HCT116 (cell line): ENCODE measurements around the gene RBL1. TPM values are rescaled to one million over a fixed set of nuclear protein-coding genes. Genes with fewer than 3 reads are reported as not detected.

ENCODE experiments used
- ATAC-seq: fragments of 200-7000 bp; cut with Tn5 transposase; 2 replicates; pipeline ENCODE4 v1.9.1; 2020; ENCODE audit warnings: mild to moderate bottlenecking, moderate library complexity
- BruUV-seq: library from RNA; stranded (reverse); fragments of 400-500 nt; replicated peaks from 2 replicates; lab custom pipeline; 2021; lab: Mats Ljungman, UMichigan
- CTCF ChIA-PET: fragments of 300-600 bp; sonication (Branson Sonifier 250); formaldehyde crosslinking; loops from one replicate; lab custom pipeline; 2021; ENCODE audit warnings: antibody characterized with exemption; lab: Charles Lee
- POLR2A ChIA-PET: fragments of 300-600, 350-600 bp; sonication (Branson Sonifier 250); formaldehyde crosslinking; loops from one replicate; lab custom pipeline; 2021; ENCODE audit warnings: antibody characterized with exemption; lab: Charles Lee
- RAD21 ChIA-PET, 2 experiments: fragments of 300-600 bp; sonication (Branson Sonifier 250); formaldehyde crosslinking; loops; one replicate each; lab custom pipeline; 2023; ENCODE audit warnings: low total read pairs in 2 of 2; ENCODE audit not compliant: uncharacterized antibody in 2 of 2, unreplicated experiment in 2 of 2, low non-redundant PET in 1 of 2; lab: Charles Lee
- DNase-seq: peaks from one replicate; pipeline ENCODE4 v3.0.0-alpha.2; 2010; ENCODE audit warnings: low read depth, low spot score
- H2AFZ ChIP-seq: fragments of 200-600 bp; shearing (Covaris generic), sonication (generic); 2 replicates; pipeline ENCODE4 v1.6.1; 2017; ENCODE audit warnings: low read depth, mixed run types, mixed read lengths, antibody characterized with exemption, low read length; ENCODE audit not compliant: poor library complexity, severe bottlenecking
- H3K27ac ChIP-seq: 2 replicates; pipeline ENCODE4 v1.5.1; 2012; ENCODE audit warnings: low read depth, low read length
- H3K27me3 ChIP-seq: fragments of 200-600 bp; sonication (generic); 2 replicates; pipeline ENCODE4 v1.6.1; 2016; ENCODE audit warnings: mixed run types, low read length, mixed read lengths; ENCODE audit not compliant: insufficient read depth
- H3K36me3 ChIP-seq, 2 experiments: fragments of 200-500 bp in 1 of 2; fragments of 200-600 bp in 1 of 2; sonication (Bioruptor generic) in 1 of 2; sonication (generic) in 1 of 2; 2 replicates each; pipeline versions ENCODE4 v1.5.1 to v1.6.1; 2014 to 2016; ENCODE audit warnings: low read length in 2 of 2, inconsistent platforms in 1 of 2, mixed read lengths in 1 of 2, mixed run types in 1 of 2; ENCODE audit not compliant: insufficient read depth in 2 of 2, control insufficient read depth in 1 of 2
- H3K4me1 ChIP-seq, 2 experiments: fragments of 200-600 bp in 1 of 2; sonication (generic) in 1 of 2; 2 replicates each; pipeline versions ENCODE4 v1.5.1 to v1.6.1; 2012 to 2017; ENCODE audit warnings: low read length in 2 of 2, inconsistent platforms in 1 of 2, mild to moderate bottlenecking in 1 of 2, mixed read lengths in 1 of 2, mixed run types in 1 of 2, moderate library complexity in 1 of 2; ENCODE audit not compliant: insufficient read depth in 2 of 2, control insufficient read depth in 1 of 2
- H3K4me2 ChIP-seq: fragments of 200-600 bp; sonication (generic); 2 replicates; pipeline ENCODE4 v1.6.1; 2017; ENCODE audit warnings: mixed run types, low read length, mixed read lengths
- H3K4me3 ChIP-seq, 2 experiments: fragments of 200-600 bp in 1 of 2; sonication (generic) in 1 of 2; replicated peaks in 1 of 2; 2 replicates each; pipeline ENCODE4 v1.5.1; 2011 to 2016; ENCODE audit warnings: low read length in 2 of 2, control low read depth in 1 of 2, low read depth in 1 of 2, mild to moderate bottlenecking in 1 of 2, mixed read lengths in 1 of 2, mixed run types in 1 of 2
- H3K79me2 ChIP-seq: fragments of 200-600 bp; sonication (generic); 2 replicates; pipeline ENCODE4 v1.6.1; 2017; ENCODE audit warnings: mild to moderate bottlenecking, mixed run types, low read length, moderate library complexity, mixed read lengths; ENCODE audit not compliant: insufficient read depth
- H3K9ac ChIP-seq: fragments of 200-600 bp; sonication (generic); 2 replicates; pipeline ENCODE4 v1.6.1; 2016; ENCODE audit warnings: low read length, mixed read lengths
- H3K9me2 ChIP-seq: fragments of 200-600 bp; sonication (generic), shearing (Covaris generic); 2 replicates; pipeline ENCODE4 v1.6.1; 2017; ENCODE audit warnings: mixed run types, mild to moderate bottlenecking, moderate library complexity; ENCODE audit not compliant: insufficient read depth
- H3K9me3 ChIP-seq, 2 experiments: fragments of 200-500 bp in 1 of 2; fragments of 200-600 bp in 1 of 2; sonication (Bioruptor generic) in 1 of 2; sonication (generic) in 1 of 2; 2 replicates each; pipeline ENCODE4 v1.6.1; 2014 to 2017; ENCODE audit warnings: low read length in 2 of 2, mixed read lengths in 2 of 2, inconsistent platforms in 1 of 2, low read depth in 1 of 2, mild to moderate bottlenecking in 1 of 2, mixed run types in 1 of 2, moderate library complexity in 1 of 2; ENCODE audit not compliant: control insufficient read depth in 1 of 2, insufficient read depth in 1 of 2
- H4K20me1 ChIP-seq: fragments of 200-600 bp; sonication (generic), shearing (Covaris generic); 2 replicates; pipeline ENCODE4 v1.6.1; 2017; ENCODE audit warnings: mixed run types, mild to moderate bottlenecking, moderate library complexity; ENCODE audit not compliant: insufficient read depth
- CEBPB ChIP-seq: IDR thresholded peaks from 2 replicates; pipeline ENCODE4 v1.6.1; 2012; ENCODE audit warnings: low read depth
- CTCF ChIP-seq, 3 experiments: fragments of 200-600 bp in 1 of 3; sonication (generic) in 1 of 3; IDR thresholded peaks in 2 of 3; conservative IDR thresholded peaks in 1 of 3; 2 replicates each; pipeline ENCODE4 v1.5.1; 2012 to 2017; ENCODE audit warnings: low read depth in 2 of 3, low read length in 2 of 3, antibody characterized with exemption in 1 of 3, borderline replicate concordance in 1 of 3, control low read depth in 1 of 3, mild to moderate bottlenecking in 1 of 3, mixed read lengths in 1 of 3, mixed run types in 1 of 3, moderate library complexity in 1 of 3; ENCODE audit not compliant: insufficient read depth in 1 of 3
- EGR1 ChIP-seq: IDR thresholded peaks from 2 replicates; pipeline ENCODE4 v1.6.1; 2012; ENCODE audit warnings: low read depth
- ELF1 ChIP-seq: IDR thresholded peaks from 2 replicates; pipeline ENCODE4 v1.6.1; 2012; ENCODE audit warnings: low read depth, borderline replicate concordance
- EZH2phosphoT487 ChIP-seq: fragments of 200-600 bp; IDR thresholded peaks from 2 replicates; pipeline ENCODE4 v1.6.1; 2018; ENCODE audit warnings: antibody characterized with exemption, borderline replicate concordance
- FOSL1 ChIP-seq: IDR thresholded peaks from 2 replicates; pipeline ENCODE4 v1.6.1; 2012; ENCODE audit warnings: low read depth
- MAX ChIP-seq: IDR thresholded peaks from 2 replicates; pipeline ENCODE4 v1.6.1; 2012
- POLR2A ChIP-seq: IDR thresholded peaks from 2 replicates; pipeline ENCODE4 v1.7.0; 2011; ENCODE audit warnings: borderline replicate concordance; ENCODE audit not compliant: insufficient read depth, insufficient read length; ENCODE audit errors: extremely low read depth
- POLR2AphosphoS5 ChIP-seq: IDR thresholded peaks from 2 replicates; pipeline ENCODE4 v1.6.1; 2011; ENCODE audit warnings: mild to moderate bottlenecking, low read depth, low read length, moderate library complexity
- REST ChIP-seq: IDR thresholded peaks from 2 replicates; pipeline ENCODE4 v1.6.1; 2012; ENCODE audit warnings: low read depth
- SIN3A ChIP-seq: IDR thresholded peaks from 2 replicates; pipeline ENCODE4 v1.6.1; 2012; ENCODE audit warnings: low read depth
- SRF ChIP-seq: IDR thresholded peaks from 2 replicates; pipeline ENCODE4 v1.6.1; 2012; ENCODE audit warnings: low read depth
- TCF7L2 ChIP-seq: IDR thresholded peaks from 2 replicates; pipeline ENCODE4 v1.7.0; 2011; ENCODE audit warnings: borderline replicate concordance, inconsistent platforms; ENCODE audit not compliant: insufficient read depth, insufficient read length; ENCODE audit errors: extremely low read depth
- YY1 ChIP-seq: IDR thresholded peaks from 2 replicates; pipeline ENCODE4 v1.6.1; 2011; ENCODE audit warnings: low read length, low read depth, moderate library complexity, mild to moderate bottlenecking; ENCODE audit not compliant: insufficient replicate concordance; ENCODE audit errors: extremely low read depth
- ZBTB33 ChIP-seq: IDR thresholded peaks from 2 replicates; pipeline ENCODE4 v1.6.1; 2011; ENCODE audit warnings: mild to moderate bottlenecking, low read length, moderate library complexity; ENCODE audit not compliant: insufficient replicate concordance; ENCODE audit errors: extremely low read depth
- intact Hi-C: fragments of 100-400 bp; cut with micrococcal nuclease; formaldehyde crosslinking; loops from 2 replicates; pipeline ENCODE4 v1.10.0; 2022
- total RNA-seq: library from RNA; stranded (reverse); gene quantifications from one replicate; pipeline ENCODE4 v1.2.1, GENCODE V29; 2021; ENCODE audit not compliant: unreplicated experiment

Gene RBL1
- total RNA-seq, 1 experiment from 2014 or later = 16.9 TPM

- Histone ChIP-seq H3K79me2 (no peaks in the 10 kb centered on the region), H2AFZ (peak within 1 kb of the TSS; percentile 56), H4K20me1 (no peaks in the 10 kb centered on the region), H3K4me1 (peaks cover 19 to 23% of the 10 kb centered on the region in 2 experiments), H3K36me3 (no peaks in the 10 kb centered on the region), H3K4me2 (peak within 1 kb of the TSS; percentile 70), H3K27ac (peak within 1 kb of the TSS; percentile 47), H3K4me3 (peak within 1 kb of the TSS; percentile 65 to 93), H3K9me2 (no peaks in the 10 kb centered on the region), H3K9ac (peak within 1 kb of the TSS; percentile 54), H3K27me3 (no peaks in the 10 kb centered on the region), H3K9me3 (no peaks in the 10 kb centered on the region)
- ChIA-PET POLR2A (no interaction called here), CTCF (no interaction called here), RAD21 (no interaction called here)
- no TSS peak for BruUV-seq
- intact Hi-C loops = no loop called here
- DNase-seq = peak; percentile 96
- TF ChIP-seq YY1 (peak; percentile 18), EGR1 (no peak), ELF1 (no peak), EZH2phosphoT487 (no peak), POLR2AphosphoS5 (peak; percentile 70), SIN3A (peak; percentile 13; the same call in 1 of the 2 replicates), MAX (peak; percentile 62), FOSL1 (no peak), SRF (no peak), CEBPB (no peak), POLR2A (peak; percentile 34), CTCF (IDR thresholded peaks at IDR 0.05 in 2 of 3, conservative IDR thresholded peaks at IDR 0.05 in 1 of 3; ENCODE audit: borderline replicate concordance in 1 of 3, insufficient read depth in 1 of 3, low read depth in 2 of 3, low read length in 2 of 3) (no peak), TCF7L2 (peak; percentile 91), ZBTB33 (no peak), REST (no peak)
- peak; percentile 98 for ATAC-seq
Observed at GRCh38 chr20:36951198-36951978, 144.4 kb downstream of the RBL1 start, which contains the start of gene SAMHD1. Gene SAMHD1, minus strand, starts transcription at chr20:36951708. Its CDS starts 65 bp downstream, at chr20:36951643.
